Measurements from ENCODE around the gene PLCG2. TPM values are rescaled to one million over a fixed set of nuclear protein-coding genes. Genes with fewer than 3 reads are reported as not detected.
A peak's percentile ranks its signal among the peaks of the same experiment; 100 is the strongest.

PLCG2 gene
- total and polyA plus RNA-seq, 2 of the 8 experiments (the other 6 are each of a cell fraction or from before 2014, with no cell fraction given), result 6.1 to 6.9 TPM

DNA sequence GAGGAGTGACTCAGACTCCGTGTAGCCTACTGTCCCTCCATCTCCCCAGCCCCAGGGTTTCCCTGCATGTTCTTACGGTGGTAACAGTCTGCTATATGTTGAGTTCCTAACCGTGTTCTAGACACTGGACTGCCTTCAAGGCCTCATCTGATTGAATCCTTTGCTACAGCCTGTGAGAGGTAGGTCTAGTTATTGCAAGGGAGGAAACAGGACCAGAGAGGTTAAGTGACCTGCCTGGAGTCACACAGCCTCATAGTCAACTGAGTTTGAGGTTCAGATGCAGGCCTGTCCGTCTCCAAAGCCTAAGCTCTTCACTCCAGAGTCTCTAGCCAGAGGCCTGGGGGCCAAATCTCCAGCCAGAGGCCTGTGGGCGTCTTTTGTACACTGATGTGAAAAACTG lies 134.1 kb downstream of the PLCG2 start:
- TF ChIP-seq CHD2 (IDR thresholded peaks at IDR 0.05; ENCODE audit: low read length) (no peak), KDM1A (IDR thresholded peaks at IDR 0.05; ENCODE audit: borderline replicate concordance, low read length) (peak; percentile 49; the same call in 1 of the 2 replicates), SIX5 (IDR thresholded peaks at IDR 0.05; ENCODE audit: low read depth, low read length) (no peak)
- no peak overlapping the region for H4K8ac ChIP-seq (ENCODE audit: extremely low read depth, insufficient read depth, low read length)
- DNase-seq (ENCODE audit: low read depth in 1 of 2, low spot score in 2 of 2) (no peak), FAIRE-seq (no peak)
- H3K23ac ChIP-seq (ENCODE audit: insufficient read length), result no peak overlapping the region
- H3K9ac ChIP-seq (replicated peaks in 1 of 4; ENCODE audit: extremely low read depth in 1 of 4, low read depth in 3 of 4, low read length in 3 of 4), result no peak overlapping the region
- H2BK20ac ChIP-seq (ENCODE audit: low read length), result no peak overlapping the region
- H2BK5ac ChIP-seq (ENCODE audit: low read depth, low read length), result 0 out of 2 replicates have a peak overlapping the region, but pooled peaks have one; percentile 44
- no peak overlapping the region for H2AK5ac ChIP-seq (ENCODE audit: low read depth, low read length)
- no peak overlapping the region for H2BK15ac ChIP-seq (ENCODE audit: low read length)
- no peaks in the 10 kb centered on the region for H3K36me3 ChIP-seq (ENCODE audit: control insufficient read depth in 2 of 4, insufficient read depth in 4 of 4, low read length in 3 of 4)
- WGBS, 2 experiments (ENCODE audit: extremely low coverage in 1 of 2, insufficient coverage in 1 of 2, insufficient read length in 1 of 2, insufficient replicate concordance in 2 of 2, low coverage in 1 of 2, low lambda C conversion rate in 2 of 2, missing lambda C conversion rate in 1 of 2), result 81% methylated on average over 5 of the region's 5 CpGs; no CpG with 5 or more reads in 1 of the 2 experiments
- H4K5ac ChIP-seq (ENCODE audit: insufficient read length, low read depth, low read length), result no peak overlapping the region
- no peaks in the 10 kb centered on the region for H3K79me1 ChIP-seq (ENCODE audit: low read depth, low read length)
- no peaks in the 10 kb centered on the region for H4K20me1 ChIP-seq (replicated peaks in 1 of 2; ENCODE audit: control insufficient read depth in 1 of 2, insufficient read depth in 2 of 2, low read length in 2 of 2)
- H2BK120ac ChIP-seq (replicated peaks; ENCODE audit: low read depth, low read length), result no peak overlapping the region
- H3K23me2 ChIP-seq (ENCODE audit: low read depth, low read length), result no peaks in the 10 kb centered on the region
- ChIA-PET POLR2A (ENCODE audit: partially characterized antibody) (no interaction called here), CTCF (ENCODE audit: partially characterized antibody) (no interaction called here)
- H4K91ac ChIP-seq (replicated peaks; ENCODE audit: insufficient read length, low read length), result no peak overlapping the region
- H3K4me3 ChIP-seq (ENCODE audit: extremely low read depth in 1 of 4, insufficient read depth in 2 of 4, low read depth in 3 of 4, low read length in 4 of 4), result no peak overlapping the region
- H3K9me3 ChIP-seq (ENCODE audit: insufficient read depth in 2 of 2, low read depth in 1 of 2, low read length in 1 of 2), result no peaks in the 10 kb centered on the region
- no peaks in the 10 kb centered on the region for H3K27me3 ChIP-seq (replicated peaks in 1 of 4; ENCODE audit: control insufficient read depth in 3 of 4, extremely low read depth in 1 of 4, insufficient read depth in 3 of 4, low read length in 3 of 4)
- no peak overlapping the region for H3K4me2 ChIP-seq (ENCODE audit: insufficient read depth in 1 of 2, low read depth in 2 of 2, low read length in 2 of 2)
- no peak overlapping the region for H3K4ac ChIP-seq (replicated peaks; ENCODE audit: insufficient read length, low read depth, low read length)
- peaks cover 0 to 3% (median 0%) of the 10 kb centered on the region in 4 experiments; a peak in 1 of 7 replicates for H3K4me1 ChIP-seq (replicated peaks in 1 of 4; ENCODE audit: control insufficient read depth in 3 of 4, insufficient read depth in 4 of 4, low read length in 3 of 4)
- no peak overlapping the region for H3K56ac ChIP-seq (replicated peaks; ENCODE audit: insufficient read length, low read depth, low read length)
- H3K27ac ChIP-seq (ENCODE audit: low read depth, low read length), result no peak overlapping the region
- H3K14ac ChIP-seq (ENCODE audit: insufficient read length), result no peak overlapping the region
- no peak overlapping the region for H2AFZ ChIP-seq (ENCODE audit: low read length)
- H3K18ac ChIP-seq (ENCODE audit: extremely low read depth, low read length), result no peak overlapping the region
- no peaks in the 10 kb centered on the region for H3K79me2 ChIP-seq (ENCODE audit: control insufficient read depth in 1 of 2, insufficient read depth in 2 of 2, low read length in 2 of 2)
- no peak overlapping the region for H2BK12ac ChIP-seq (ENCODE audit: low read depth, low read length)
